CD4-positive, alpha-beta T cell (primary cell): ENCODE results near the gene RRP8. TPM values are rescaled to one million over a fixed set of nuclear protein-coding genes. Genes with fewer than 3 reads are reported as not detected.

Source experiments
- ATAC-seq: fragments of 200-7000 bp; cut with Tn5 transposase; one replicate; pipeline ENCODE4 v1.10.0; 2022; ENCODE audit warnings: mild to moderate bottlenecking; ENCODE audit not compliant: poor library complexity
- CTCF ChIA-PET: fragments of 350-600 bp; sonication (Branson Sonifier 250); formaldehyde crosslinking; loops from one replicate; lab custom pipeline; 2021; ENCODE audit warnings: antibody characterized with exemption, inconsistent platforms; lab: Charles Lee
- POLR2A ChIA-PET: fragments of 350-600 bp; sonication (Branson Sonifier 250); formaldehyde crosslinking; loops from one replicate; lab custom pipeline; 2021; ENCODE audit warnings: antibody characterized with exemption, inconsistent platforms; lab: Charles Lee
- DNase-seq, 14 experiments: peaks; one replicate each; pipeline ENCODE4 v3.0.0-alpha.2; 2013 to 2020; ENCODE audit warnings: mixed read lengths in 2 of 14
- H3K27ac ChIP-seq, 2 donors: one replicate each; pipeline versions ENCODE4 v1.5.1 to v1.7.0; 2013; ENCODE audit warnings: low read length in 2 of 2, low read depth in 1 of 2, mild to moderate bottlenecking in 1 of 2
- H3K27me3 ChIP-seq, 2 experiments: 1 replicate in 1 of 2; 2 replicates in 1 of 2; pipeline versions ENCODE4 v1.6.1 to v1.7.0; 2013; ENCODE audit warnings: low read length in 2 of 2, control low read depth in 1 of 2, mild to moderate bottlenecking in 1 of 2, moderate library complexity in 1 of 2; ENCODE audit not compliant: insufficient read depth in 2 of 2, control insufficient read depth in 1 of 2
- H3K36me3 ChIP-seq: one replicate; pipeline ENCODE4 v1.6.1; 2013; ENCODE audit warnings: low read length, control low read depth; ENCODE audit not compliant: insufficient read depth
- H3K4me1 ChIP-seq: one replicate; pipeline ENCODE4 v1.6.1; 2013; ENCODE audit warnings: low read length, control low read depth; ENCODE audit not compliant: insufficient read depth
- H3K4me3 ChIP-seq: one replicate; pipeline ENCODE4 v1.5.1; 2013; ENCODE audit warnings: mild to moderate bottlenecking, low read length, moderate library complexity
- H3K9me3 ChIP-seq, 2 experiments: 1 replicate in 1 of 2; 2 replicates in 1 of 2; pipeline versions ENCODE4 v1.6.1 to v1.7.0; 2013; ENCODE audit warnings: low read length in 2 of 2, mild to moderate bottlenecking in 2 of 2, control low read depth in 1 of 2, moderate library complexity in 1 of 2; ENCODE audit not compliant: control insufficient read depth in 1 of 2, insufficient read depth in 1 of 2
- H3K27ac Mint-ChIP-seq: one replicate; pipeline ENCODE4 v1.8.0; 2020; ENCODE audit warnings: mixed read lengths
- H3K27me3 Mint-ChIP-seq: one replicate; pipeline ENCODE4 v1.8.0; 2021; ENCODE audit warnings: mixed read lengths
- H3K36me3 Mint-ChIP-seq: one replicate; pipeline ENCODE4 v1.8.0; 2021; ENCODE audit warnings: low read depth, mixed read lengths
- H3K4me1 Mint-ChIP-seq: one replicate; pipeline ENCODE4 v1.8.0; 2021; ENCODE audit warnings: low read depth, mixed read lengths
- H3K4me3 Mint-ChIP-seq: one replicate; pipeline ENCODE4 v1.8.0; 2020; ENCODE audit warnings: mild to moderate bottlenecking, mixed read lengths
- H3K9me3 Mint-ChIP-seq: one replicate; pipeline ENCODE4 v1.8.0; 2020; ENCODE audit warnings: mixed read lengths
- intact Hi-C, 2 experiments: fragments of 100-400 bp; cut with DNase I in 1 of 2; cut with micrococcal nuclease in 1 of 2; formaldehyde crosslinking; loops; one replicate each; pipeline versions ENCODE4 v1.15.1 to v1.9.0; 2023 to 2025; cut with DNase I, micrococcal nuclease
- total RNA-seq, 174 experiments: library from RNA in 2 of 174; stranded (reverse) in 2 of 174; gene quantifications; one replicate each; pipeline ENCODE4 v1.2.3 and lab custom pipeline; 2021 to 2026
- TF ChIP-seq, protein P1 (sequence below): fragments of 200-600 bp; IDR thresholded peaks from one replicate; pipeline ENCODE4 v1.8.0; 2022; ENCODE audit warnings: antibody characterized with exemption, mild to moderate bottlenecking

RRP8 gene
- total RNA-seq, 2 experiments from 2014 or later, result 25.7 to 27.3 TPM

- H3K27ac Mint-ChIP-seq, result no peak overlapping the region
- H3K4me1 ChIP-seq, result no peaks in the 10 kb centered on the region
- intact Hi-C loops, result no loop called here
- H3K4me1 Mint-ChIP-seq, result no peaks in the 10 kb centered on the region
- peaks cover 0 to 16% of the 10 kb centered on the region in 2 experiments for H3K9me3 ChIP-seq
- TF ChIP-seq, protein P1, sequence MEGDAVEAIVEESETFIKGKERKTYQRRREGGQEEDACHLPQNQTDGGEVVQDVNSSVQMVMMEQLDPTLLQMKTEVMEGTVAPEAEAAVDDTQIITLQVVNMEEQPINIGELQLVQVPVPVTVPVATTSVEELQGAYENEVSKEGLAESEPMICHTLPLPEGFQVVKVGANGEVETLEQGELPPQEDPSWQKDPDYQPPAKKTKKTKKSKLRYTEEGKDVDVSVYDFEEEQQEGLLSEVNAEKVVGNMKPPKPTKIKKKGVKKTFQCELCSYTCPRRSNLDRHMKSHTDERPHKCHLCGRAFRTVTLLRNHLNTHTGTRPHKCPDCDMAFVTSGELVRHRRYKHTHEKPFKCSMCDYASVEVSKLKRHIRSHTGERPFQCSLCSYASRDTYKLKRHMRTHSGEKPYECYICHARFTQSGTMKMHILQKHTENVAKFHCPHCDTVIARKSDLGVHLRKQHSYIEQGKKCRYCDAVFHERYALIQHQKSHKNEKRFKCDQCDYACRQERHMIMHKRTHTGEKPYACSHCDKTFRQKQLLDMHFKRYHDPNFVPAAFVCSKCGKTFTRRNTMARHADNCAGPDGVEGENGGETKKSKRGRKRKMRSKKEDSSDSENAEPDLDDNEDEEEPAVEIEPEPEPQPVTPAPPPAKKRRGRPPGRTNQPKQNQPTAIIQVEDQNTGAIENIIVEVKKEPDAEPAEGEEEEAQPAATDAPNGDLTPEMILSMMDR, result no peak
- peaks cover 15% of the 10 kb centered on the region for H3K9me3 Mint-ChIP-seq
- H3K4me3 ChIP-seq, result no peak overlapping the region
- DNase-seq (no peak), ATAC-seq (no peak)
- CTCF ChIA-PET, result no interaction called here
- H3K27ac ChIP-seq, result no peak overlapping the region
- POLR2A ChIA-PET, result interaction anchor here (1.1 kb wide), 1 partner anchor 32 kb away, joined by 3 read pairs; the partner anchor contains the start of gene TAF10
- H3K4me3 Mint-ChIP-seq, result no peak overlapping the region
- no peaks in the 10 kb centered on the region for H3K27me3 ChIP-seq
- no peaks in the 10 kb centered on the region for H3K27me3 Mint-ChIP-seq
- H3K36me3 Mint-ChIP-seq, result peaks cover 42% of the 10 kb centered on the region
- H3K36me3 ChIP-seq, result peaks cover 7% of the 10 kb centered on the region
Observed at GRCh38 chr11:6579681-6580080, 23.7 kb downstream of the RRP8 start.

- peaks cover 29% of the 10 kb centered on the region for H3K36me3 Mint-ChIP-seq
- no peaks in the 10 kb centered on the region for H3K27me3 Mint-ChIP-seq
- H3K27ac ChIP-seq, result no peak overlapping the region
- ATAC-seq (no peak), DNase-seq (no peak)
- peaks cover 7% of the 10 kb centered on the region for H3K36me3 ChIP-seq
- no peaks in the 10 kb centered on the region for H3K27me3 ChIP-seq
- CTCF ChIA-PET, result no interaction called here
- H3K4me3 Mint-ChIP-seq, result no peak overlapping the region
- H3K4me1 Mint-ChIP-seq, result no peaks in the 10 kb centered on the region
- TF ChIP-seq, protein P1, result no peak
- H3K9me3 ChIP-seq, result peaks cover 0 to under 1% of the 10 kb centered on the region in 2 experiments
- POLR2A ChIA-PET, result no interaction called here
- no peaks in the 10 kb centered on the region for H3K4me1 ChIP-seq
- H3K27ac Mint-ChIP-seq, result no peak overlapping the region
- H3K9me3 Mint-ChIP-seq, result peaks cover 3% of the 10 kb centered on the region
- no peak overlapping the region for H3K4me3 ChIP-seq
- intact Hi-C loops, result no loop called here
Observed at GRCh38 chr11:6578134-6578533, 25.3 kb downstream of the RRP8 start.

- no peak for DNase-seq
- Histone ChIP-seq H3K4me1 (no peaks in the 10 kb centered on the region), H3K9me3 (no peaks in the 10 kb centered on the region), H3K36me3 (peaks cover 7% of the 10 kb centered on the region), H3K27me3 (no peaks in the 10 kb centered on the region), H3K27ac (no peak overlapping the region), H3K4me3 (no peak overlapping the region)
- Mint-ChIP-seq H3K36me3 (peaks cover 30% of the 10 kb centered on the region), H3K9me3 (no peaks in the 10 kb centered on the region), H3K27ac (no peak overlapping the region), H3K4me1 (no peaks in the 10 kb centered on the region), H3K4me3 (no peak overlapping the region), H3K27me3 (no peaks in the 10 kb centered on the region)
- intact Hi-C loops, result loop anchor here in 1 of 2 experiments (1.0 kb wide), 1 partner anchor 22 kb away; no protein-coding TSS in a partner anchor
- TF ChIP-seq, protein P1, result no peak
- ChIA-PET CTCF (no interaction called here), POLR2A (no interaction called here)
- ATAC-seq, result no peak
Observed at GRCh38 chr11:6576471-6577373, 26.7 kb downstream of the RRP8 start.
